HCT116 (cell line): ENCODE results near the gene HGS. TPM values are rescaled to one million over a fixed set of nuclear protein-coding genes. Genes with fewer than 3 reads are reported as not detected.

Source experiments
- ATAC-seq: fragments of 200-7000 bp; cut with Tn5 transposase; 2 replicates; pipeline ENCODE4 v1.9.1; 2020; ENCODE audit warnings: mild to moderate bottlenecking, moderate library complexity
- BruUV-seq: library from RNA; stranded (reverse); fragments of 400-500 nt; replicated peaks from 2 replicates; lab custom pipeline; 2021; lab: Mats Ljungman, UMichigan
- CTCF ChIA-PET: fragments of 300-600 bp; sonication (Branson Sonifier 250); formaldehyde crosslinking; loops from one replicate; lab custom pipeline; 2021; ENCODE audit warnings: antibody characterized with exemption; lab: Charles Lee
- POLR2A ChIA-PET: fragments of 300-600, 350-600 bp; sonication (Branson Sonifier 250); formaldehyde crosslinking; loops from one replicate; lab custom pipeline; 2021; ENCODE audit warnings: antibody characterized with exemption; lab: Charles Lee
- RAD21 ChIA-PET, 2 experiments: fragments of 300-600 bp; sonication (Branson Sonifier 250); formaldehyde crosslinking; loops; one replicate each; lab custom pipeline; 2023; ENCODE audit warnings: low total read pairs in 2 of 2; ENCODE audit not compliant: uncharacterized antibody in 2 of 2, unreplicated experiment in 2 of 2, low non-redundant PET in 1 of 2; lab: Charles Lee
- DNase-seq: peaks from one replicate; pipeline ENCODE4 v3.0.0-alpha.2; 2010; ENCODE audit warnings: low read depth, low spot score
- H2AFZ ChIP-seq: fragments of 200-600 bp; shearing (Covaris generic), sonication (generic); 2 replicates; pipeline ENCODE4 v1.6.1; 2017; ENCODE audit warnings: low read depth, mixed run types, mixed read lengths, antibody characterized with exemption, low read length; ENCODE audit not compliant: poor library complexity, severe bottlenecking
- H3K27ac ChIP-seq: 2 replicates; pipeline ENCODE4 v1.5.1; 2012; ENCODE audit warnings: low read depth, low read length
- H3K27me3 ChIP-seq: fragments of 200-600 bp; sonication (generic); 2 replicates; pipeline ENCODE4 v1.6.1; 2016; ENCODE audit warnings: mixed run types, low read length, mixed read lengths; ENCODE audit not compliant: insufficient read depth
- H3K36me3 ChIP-seq, 2 experiments: fragments of 200-500 bp in 1 of 2; fragments of 200-600 bp in 1 of 2; sonication (Bioruptor generic) in 1 of 2; sonication (generic) in 1 of 2; 2 replicates each; pipeline versions ENCODE4 v1.5.1 to v1.6.1; 2014 to 2016; ENCODE audit warnings: low read length in 2 of 2, inconsistent platforms in 1 of 2, mixed read lengths in 1 of 2, mixed run types in 1 of 2; ENCODE audit not compliant: insufficient read depth in 2 of 2, control insufficient read depth in 1 of 2
- H3K4me1 ChIP-seq, 2 experiments: fragments of 200-600 bp in 1 of 2; sonication (generic) in 1 of 2; 2 replicates each; pipeline versions ENCODE4 v1.5.1 to v1.6.1; 2012 to 2017; ENCODE audit warnings: low read length in 2 of 2, inconsistent platforms in 1 of 2, mild to moderate bottlenecking in 1 of 2, mixed read lengths in 1 of 2, mixed run types in 1 of 2, moderate library complexity in 1 of 2; ENCODE audit not compliant: insufficient read depth in 2 of 2, control insufficient read depth in 1 of 2
- H3K4me2 ChIP-seq: fragments of 200-600 bp; sonication (generic); 2 replicates; pipeline ENCODE4 v1.6.1; 2017; ENCODE audit warnings: mixed run types, low read length, mixed read lengths
- H3K4me3 ChIP-seq, 2 experiments: fragments of 200-600 bp in 1 of 2; sonication (generic) in 1 of 2; replicated peaks in 1 of 2; 2 replicates each; pipeline ENCODE4 v1.5.1; 2011 to 2016; ENCODE audit warnings: low read length in 2 of 2, control low read depth in 1 of 2, low read depth in 1 of 2, mild to moderate bottlenecking in 1 of 2, mixed read lengths in 1 of 2, mixed run types in 1 of 2
- H3K79me2 ChIP-seq: fragments of 200-600 bp; sonication (generic); 2 replicates; pipeline ENCODE4 v1.6.1; 2017; ENCODE audit warnings: mild to moderate bottlenecking, mixed run types, low read length, moderate library complexity, mixed read lengths; ENCODE audit not compliant: insufficient read depth
- H3K9ac ChIP-seq: fragments of 200-600 bp; sonication (generic); 2 replicates; pipeline ENCODE4 v1.6.1; 2016; ENCODE audit warnings: low read length, mixed read lengths
- H3K9me2 ChIP-seq: fragments of 200-600 bp; sonication (generic), shearing (Covaris generic); 2 replicates; pipeline ENCODE4 v1.6.1; 2017; ENCODE audit warnings: mixed run types, mild to moderate bottlenecking, moderate library complexity; ENCODE audit not compliant: insufficient read depth
- H3K9me3 ChIP-seq, 2 experiments: fragments of 200-500 bp in 1 of 2; fragments of 200-600 bp in 1 of 2; sonication (Bioruptor generic) in 1 of 2; sonication (generic) in 1 of 2; 2 replicates each; pipeline ENCODE4 v1.6.1; 2014 to 2017; ENCODE audit warnings: low read length in 2 of 2, mixed read lengths in 2 of 2, inconsistent platforms in 1 of 2, low read depth in 1 of 2, mild to moderate bottlenecking in 1 of 2, mixed run types in 1 of 2, moderate library complexity in 1 of 2; ENCODE audit not compliant: control insufficient read depth in 1 of 2, insufficient read depth in 1 of 2
- H4K20me1 ChIP-seq: fragments of 200-600 bp; sonication (generic), shearing (Covaris generic); 2 replicates; pipeline ENCODE4 v1.6.1; 2017; ENCODE audit warnings: mixed run types, mild to moderate bottlenecking, moderate library complexity; ENCODE audit not compliant: insufficient read depth
- CEBPB ChIP-seq: IDR thresholded peaks from 2 replicates; pipeline ENCODE4 v1.6.1; 2012; ENCODE audit warnings: low read depth
- EGR1 ChIP-seq: IDR thresholded peaks from 2 replicates; pipeline ENCODE4 v1.6.1; 2012; ENCODE audit warnings: low read depth
- ELF1 ChIP-seq: IDR thresholded peaks from 2 replicates; pipeline ENCODE4 v1.6.1; 2012; ENCODE audit warnings: low read depth, borderline replicate concordance
- FOSL1 ChIP-seq: IDR thresholded peaks from 2 replicates; pipeline ENCODE4 v1.6.1; 2012; ENCODE audit warnings: low read depth
- MAX ChIP-seq: IDR thresholded peaks from 2 replicates; pipeline ENCODE4 v1.6.1; 2012
- YY1 ChIP-seq: IDR thresholded peaks from 2 replicates; pipeline ENCODE4 v1.6.1; 2011; ENCODE audit warnings: low read length, low read depth, moderate library complexity, mild to moderate bottlenecking; ENCODE audit not compliant: insufficient replicate concordance; ENCODE audit errors: extremely low read depth
- intact Hi-C: fragments of 100-400 bp; cut with micrococcal nuclease; formaldehyde crosslinking; loops from 2 replicates; pipeline ENCODE4 v1.10.0; 2022
- total RNA-seq: library from RNA; stranded (reverse); gene quantifications from one replicate; pipeline ENCODE4 v1.2.1, GENCODE V29; 2021; ENCODE audit not compliant: unreplicated experiment
- TF ChIP-seq, protein P1 (sequence below): IDR thresholded peaks from 2 replicates; pipeline ENCODE4 v1.6.1; 2012; ENCODE audit warnings: low read depth

The HGS gene
- total RNA-seq, 1 experiment from 2014 or later = 231 TPM

- H3K4me2 ChIP-seq = no peak overlapping the region
These were observed 6.7 kb downstream of the HGS start for GRCh38 chr17:81690549-81690948.

More at GRCh38 chr17:81690549-81690948, 6.7 kb downstream of the HGS start:
- intact Hi-C loops = loop anchor here (10.0 kb wide), 1 partner anchor 136 kb away; the partner anchor contains the start of gene FAAP100
- ChIA-PET CTCF (no interaction called here), POLR2A (no interaction called here), RAD21 (no interaction called here)
- H3K9me2 ChIP-seq = no peaks in the 10 kb centered on the region
- H3K4me3 ChIP-seq = no peak overlapping the region
- H3K27me3 ChIP-seq = no peaks in the 10 kb centered on the region
- no peak for TF ChIP-seq YY1
- TF ChIP-seq FOSL1 = no peak
- no peak for TF ChIP-seq CEBPB
- TF ChIP-seq EGR1 = no peak
- TF ChIP-seq ELF1 = no peak
- TF ChIP-seq, protein P1, sequence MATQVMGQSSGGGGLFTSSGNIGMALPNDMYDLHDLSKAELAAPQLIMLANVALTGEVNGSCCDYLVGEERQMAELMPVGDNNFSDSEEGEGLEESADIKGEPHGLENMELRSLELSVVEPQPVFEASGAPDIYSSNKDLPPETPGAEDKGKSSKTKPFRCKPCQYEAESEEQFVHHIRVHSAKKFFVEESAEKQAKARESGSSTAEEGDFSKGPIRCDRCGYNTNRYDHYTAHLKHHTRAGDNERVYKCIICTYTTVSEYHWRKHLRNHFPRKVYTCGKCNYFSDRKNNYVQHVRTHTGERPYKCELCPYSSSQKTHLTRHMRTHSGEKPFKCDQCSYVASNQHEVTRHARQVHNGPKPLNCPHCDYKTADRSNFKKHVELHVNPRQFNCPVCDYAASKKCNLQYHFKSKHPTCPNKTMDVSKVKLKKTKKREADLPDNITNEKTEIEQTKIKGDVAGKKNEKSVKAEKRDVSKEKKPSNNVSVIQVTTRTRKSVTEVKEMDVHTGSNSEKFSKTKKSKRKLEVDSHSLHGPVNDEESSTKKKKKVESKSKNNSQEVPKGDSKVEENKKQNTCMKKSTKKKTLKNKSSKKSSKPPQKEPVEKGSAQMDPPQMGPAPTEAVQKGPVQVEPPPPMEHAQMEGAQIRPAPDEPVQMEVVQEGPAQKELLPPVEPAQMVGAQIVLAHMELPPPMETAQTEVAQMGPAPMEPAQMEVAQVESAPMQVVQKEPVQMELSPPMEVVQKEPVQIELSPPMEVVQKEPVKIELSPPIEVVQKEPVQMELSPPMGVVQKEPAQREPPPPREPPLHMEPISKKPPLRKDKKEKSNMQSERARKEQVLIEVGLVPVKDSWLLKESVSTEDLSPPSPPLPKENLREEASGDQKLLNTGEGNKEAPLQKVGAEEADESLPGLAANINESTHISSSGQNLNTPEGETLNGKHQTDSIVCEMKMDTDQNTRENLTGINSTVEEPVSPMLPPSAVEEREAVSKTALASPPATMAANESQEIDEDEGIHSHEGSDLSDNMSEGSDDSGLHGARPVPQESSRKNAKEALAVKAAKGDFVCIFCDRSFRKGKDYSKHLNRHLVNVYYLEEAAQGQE = no peak
- no peak for TF ChIP-seq MAX
- H3K9ac ChIP-seq = no peak overlapping the region
- H2AFZ ChIP-seq = no peak overlapping the region
- DNase-seq (no peak), ATAC-seq (no peak)
- peaks cover 82% of the 10 kb centered on the region for H3K79me2 ChIP-seq
- no peaks in the 10 kb centered on the region for H4K20me1 ChIP-seq
- H3K36me3 ChIP-seq = peaks cover 59 to 96% of the 10 kb centered on the region in 2 experiments
- no peak overlapping the region for H3K27ac ChIP-seq
- no peaks in the 10 kb centered on the region for H3K9me3 ChIP-seq
- no TSS peak for BruUV-seq
- H3K4me1 ChIP-seq = peaks cover under 1 to 1% of the 10 kb centered on the region in 2 experiments
